GM19438 (cell line): Measurements from ENCODE around the gene RBMS2.

Experiments
- ATAC-seq: cut with Tn5 transposase; IDR thresholded peaks from one replicate; pipeline ENCODE4 v1.9.1; 2021; ENCODE audit warnings: low read depth; ENCODE audit not compliant: unreplicated experiment

RBMS2 gene

DNA sequence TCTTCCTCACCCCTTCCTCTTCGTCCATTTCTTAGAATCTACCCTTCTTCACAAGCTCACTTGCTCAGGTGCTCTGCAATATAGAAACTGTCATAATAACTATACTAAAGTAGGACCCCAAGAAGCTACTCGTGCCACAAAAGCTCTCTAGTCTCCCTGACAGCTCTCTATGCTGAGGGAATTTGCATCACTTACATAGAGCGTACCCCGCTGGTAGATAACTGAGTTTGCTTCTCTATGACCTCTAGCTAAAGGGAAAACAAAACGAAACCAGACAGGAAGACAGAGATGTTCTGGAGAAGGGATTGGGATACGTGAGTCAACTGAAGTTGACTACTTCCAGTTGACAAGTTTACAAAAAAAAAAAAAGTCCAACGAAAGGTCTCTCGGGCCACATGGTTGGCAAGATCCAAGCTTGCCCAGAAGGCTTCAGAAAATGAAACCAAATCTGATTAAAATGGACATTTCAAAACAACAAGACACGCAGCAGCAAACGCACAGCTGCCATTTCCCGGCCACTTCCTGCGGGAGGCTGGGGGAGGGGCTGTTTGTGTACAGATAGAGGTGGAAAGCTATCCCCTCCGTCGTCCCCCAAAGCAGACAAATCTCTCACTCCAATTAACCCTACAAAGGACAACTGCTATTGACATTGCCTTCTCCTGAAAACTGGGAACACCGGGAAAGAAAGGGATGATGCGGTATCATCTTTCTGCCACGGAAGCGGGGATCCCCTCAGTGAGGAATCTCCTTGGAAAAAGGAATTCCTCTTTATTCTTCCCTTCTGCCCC lies 107.2 kb downstream of the RBMS2 start:
- no peak for ATAC-seq

DNA sequence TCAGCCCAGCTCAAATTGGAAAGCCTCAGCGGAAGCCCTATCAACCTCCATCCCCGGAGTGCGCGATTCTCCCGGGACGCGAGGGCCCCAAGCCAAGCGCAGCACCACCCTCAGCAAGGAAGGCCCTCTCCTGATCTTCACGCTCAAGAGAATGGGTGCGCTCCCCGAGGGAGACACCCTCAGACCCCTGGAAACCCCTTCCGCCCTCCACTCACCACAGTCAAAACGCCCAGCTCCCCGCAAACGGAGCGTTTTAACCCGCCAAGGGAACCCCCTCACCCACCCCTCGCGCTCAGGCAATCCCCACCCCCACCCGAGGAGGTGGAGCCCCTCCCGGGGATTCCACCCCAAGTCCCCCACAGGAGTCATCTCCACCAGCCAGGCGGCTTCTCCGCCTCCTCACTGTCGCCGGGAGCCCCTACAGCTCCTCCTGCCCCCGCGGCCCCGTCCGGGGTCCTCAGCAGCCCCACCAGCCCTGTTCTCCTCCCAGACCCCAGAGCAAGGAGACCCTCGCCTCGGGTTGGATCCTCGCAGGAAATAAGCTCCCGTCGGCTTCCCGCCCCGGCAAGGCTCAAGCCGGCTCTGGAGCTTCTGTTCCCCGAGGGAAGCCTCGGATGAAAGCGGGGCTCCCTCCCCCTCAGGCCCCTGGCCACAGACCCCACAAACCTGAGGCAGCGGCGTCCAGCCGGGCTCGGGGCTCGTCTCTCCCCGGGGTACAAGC lies 108.0 kb downstream of the RBMS2 start:
- ATAC-seq, result peak; percentile 1

DNA sequence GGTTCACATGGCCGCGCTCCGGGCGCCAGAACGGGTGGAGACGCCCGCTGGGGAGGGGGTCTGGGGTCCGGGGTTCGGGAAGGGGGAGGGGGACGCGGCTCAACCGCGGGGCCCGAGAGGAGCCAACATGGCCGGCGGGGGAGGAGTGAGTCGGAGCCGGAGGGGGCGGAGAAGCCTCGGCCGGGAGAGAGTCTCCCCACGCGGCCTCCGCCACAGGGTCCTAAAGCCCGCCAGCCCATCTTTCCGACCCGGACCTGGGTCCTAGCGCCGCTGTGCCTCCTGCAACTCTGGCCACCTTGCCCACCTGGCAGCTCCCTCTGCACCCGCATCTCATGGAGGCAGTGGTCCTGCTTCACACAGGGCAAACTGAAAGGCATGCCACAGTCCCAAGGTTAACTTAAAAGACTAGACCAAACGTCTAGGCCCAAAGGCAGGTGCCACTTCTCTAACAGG lies 108.6 kb downstream of the RBMS2 start, which contains the start of gene BAZ2A:
Gene BAZ2A, minus strand, starts transcription at position 147 of the 453 bp plus-strand sequence. CDS start 12,796 bp downstream, outside the sequence.
- ATAC-seq, result peak; percentile 42

DNA sequence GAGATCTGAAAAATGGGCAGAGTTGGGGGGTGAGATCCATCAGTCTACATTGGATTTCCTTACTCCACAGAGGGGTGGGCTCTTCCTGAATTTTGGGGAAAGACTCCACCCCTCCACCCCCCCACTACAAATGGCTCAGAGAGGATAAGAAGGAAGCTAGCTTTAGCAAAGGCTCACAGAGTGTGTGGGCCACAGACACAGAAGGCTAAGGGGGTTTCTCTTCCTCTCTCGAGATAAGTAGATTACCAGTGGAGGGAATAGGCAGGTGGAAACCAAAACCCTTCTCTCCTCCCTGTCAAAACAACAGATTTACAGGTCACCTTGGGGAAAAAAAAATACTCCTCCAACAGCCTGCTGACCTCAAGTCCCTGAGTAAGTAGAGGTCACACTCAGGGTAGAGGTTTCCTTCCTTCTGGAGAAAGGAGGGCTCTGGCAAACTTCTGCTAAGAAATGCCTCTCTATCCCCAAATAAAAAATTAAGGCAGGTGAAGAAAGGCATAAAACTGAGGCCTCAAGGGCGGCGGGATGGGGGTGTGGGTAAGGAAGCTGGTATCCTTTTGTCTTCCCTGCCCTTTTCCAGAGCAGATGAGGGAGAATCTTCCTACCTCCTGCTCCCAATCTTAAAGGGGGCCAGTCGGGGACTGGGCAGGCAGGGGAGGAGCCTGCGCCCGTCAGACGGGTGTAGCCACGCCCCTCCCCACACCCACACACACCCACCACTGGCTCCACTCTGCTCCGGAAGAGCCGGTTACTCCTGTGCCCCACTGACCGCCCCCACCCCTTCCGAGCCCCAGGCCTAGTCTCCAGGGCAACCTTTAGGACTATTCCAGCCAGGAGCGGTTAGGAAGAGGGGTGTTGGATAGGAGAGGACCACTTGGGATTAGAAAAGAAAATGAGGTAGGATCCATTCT lies 110.4 kb downstream of the RBMS2 start:
- ATAC-seq, result peak; percentile 24

DNA sequence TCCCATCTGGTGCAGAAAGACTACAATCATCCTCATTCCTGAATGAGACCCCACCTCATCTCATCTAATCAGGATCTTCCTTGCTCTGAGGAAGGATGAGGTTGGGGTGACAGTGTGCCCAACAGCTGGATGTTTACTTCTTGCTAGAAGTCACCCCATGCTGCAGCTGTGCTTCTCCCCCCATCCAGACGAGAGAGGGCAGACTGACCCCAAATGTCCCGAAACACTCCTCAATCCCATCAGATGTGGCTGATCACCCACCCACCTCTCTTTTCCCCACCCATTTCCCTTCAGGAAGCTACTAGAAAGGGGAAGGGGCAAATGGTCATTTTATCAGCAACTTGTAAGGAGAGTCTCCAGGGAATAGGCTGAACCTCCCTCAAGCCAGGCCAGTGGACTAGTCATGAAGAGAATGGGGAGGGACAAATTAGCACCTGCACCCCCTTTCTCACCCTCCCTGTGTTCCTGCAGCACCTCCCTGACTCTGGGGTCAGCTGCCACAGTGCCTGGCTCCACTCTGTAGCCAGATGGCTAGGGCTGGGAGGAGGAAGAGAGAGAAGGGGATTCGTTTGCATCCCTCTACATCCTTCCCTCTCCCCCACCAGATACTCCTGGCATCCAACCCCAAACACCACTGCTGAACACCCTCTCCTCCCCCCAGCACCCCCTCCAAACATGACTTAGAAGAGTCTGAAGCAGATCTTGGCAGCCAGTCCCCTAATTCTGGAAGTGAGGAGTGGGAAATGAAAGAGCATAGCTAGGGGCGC lies 111.3 kb downstream of the RBMS2 start:
- ATAC-seq, result no peak

DNA sequence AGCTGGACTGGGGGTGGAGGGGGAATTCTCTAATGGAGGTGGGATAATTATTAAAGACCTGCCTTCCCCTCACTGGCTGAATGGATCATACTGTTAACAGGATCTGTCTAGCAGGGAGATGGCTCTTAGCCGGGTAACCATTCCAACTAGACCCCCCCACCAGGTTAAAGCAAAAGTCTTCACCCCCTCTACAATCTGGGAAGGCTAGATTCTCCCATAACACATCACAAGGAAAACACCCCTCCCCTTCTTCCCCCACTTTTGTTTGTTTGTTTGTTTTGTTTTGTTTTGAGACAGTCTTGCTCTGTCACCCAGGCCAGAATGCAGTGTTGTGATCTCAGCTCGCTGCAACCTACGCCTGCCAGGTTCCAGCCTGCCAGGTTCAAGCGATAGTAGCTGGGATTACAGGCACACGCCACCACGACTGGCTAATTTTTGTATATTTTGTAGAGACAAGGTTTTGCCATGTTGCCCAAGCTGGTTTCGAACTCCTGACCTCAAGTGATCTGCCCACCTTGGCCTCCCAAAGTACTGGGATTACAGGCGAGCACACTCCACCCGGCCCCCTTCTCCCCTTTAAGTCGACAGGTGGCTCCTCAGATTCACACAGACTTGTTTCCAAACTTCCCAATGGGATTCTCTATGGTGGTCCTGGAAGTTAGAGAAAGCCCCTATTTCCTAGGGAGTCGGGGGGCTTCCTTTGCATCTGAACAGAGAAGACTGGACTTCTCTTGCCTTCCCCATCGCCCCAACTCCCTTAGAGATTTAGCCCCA lies 112.0 kb downstream of the RBMS2 start:
- ATAC-seq, result no peak

DNA sequence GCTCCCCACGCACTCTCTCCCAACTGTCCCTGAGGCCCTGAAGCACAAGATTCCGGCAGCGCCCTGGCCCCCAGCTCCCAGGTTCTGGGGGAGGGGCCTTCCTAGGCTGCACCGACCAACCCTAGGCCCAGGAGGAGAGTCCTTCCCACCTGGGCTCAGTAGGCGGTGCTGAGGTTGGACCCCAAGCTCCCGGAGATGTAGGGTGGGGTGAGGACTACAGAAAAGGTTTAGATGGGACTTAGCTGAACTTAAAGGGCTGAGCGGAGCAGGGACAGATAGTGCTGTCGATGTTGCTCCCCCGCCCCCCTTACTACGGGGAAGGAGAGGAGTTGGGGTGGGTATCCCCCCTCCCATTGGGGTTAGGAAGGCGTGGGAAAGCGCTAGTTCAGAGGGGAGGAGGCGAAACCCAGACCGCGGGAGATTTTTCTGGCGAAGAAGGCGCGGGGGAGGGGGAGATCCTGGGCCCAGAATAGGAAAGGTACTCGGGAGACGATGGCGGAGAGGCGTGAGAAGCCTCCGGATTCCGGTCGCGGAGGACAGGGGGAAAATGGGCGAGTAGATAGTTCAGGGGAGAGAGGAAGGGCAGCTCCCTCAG lies 112.7 kb downstream of the RBMS2 start:
- no peak for ATAC-seq

DNA sequence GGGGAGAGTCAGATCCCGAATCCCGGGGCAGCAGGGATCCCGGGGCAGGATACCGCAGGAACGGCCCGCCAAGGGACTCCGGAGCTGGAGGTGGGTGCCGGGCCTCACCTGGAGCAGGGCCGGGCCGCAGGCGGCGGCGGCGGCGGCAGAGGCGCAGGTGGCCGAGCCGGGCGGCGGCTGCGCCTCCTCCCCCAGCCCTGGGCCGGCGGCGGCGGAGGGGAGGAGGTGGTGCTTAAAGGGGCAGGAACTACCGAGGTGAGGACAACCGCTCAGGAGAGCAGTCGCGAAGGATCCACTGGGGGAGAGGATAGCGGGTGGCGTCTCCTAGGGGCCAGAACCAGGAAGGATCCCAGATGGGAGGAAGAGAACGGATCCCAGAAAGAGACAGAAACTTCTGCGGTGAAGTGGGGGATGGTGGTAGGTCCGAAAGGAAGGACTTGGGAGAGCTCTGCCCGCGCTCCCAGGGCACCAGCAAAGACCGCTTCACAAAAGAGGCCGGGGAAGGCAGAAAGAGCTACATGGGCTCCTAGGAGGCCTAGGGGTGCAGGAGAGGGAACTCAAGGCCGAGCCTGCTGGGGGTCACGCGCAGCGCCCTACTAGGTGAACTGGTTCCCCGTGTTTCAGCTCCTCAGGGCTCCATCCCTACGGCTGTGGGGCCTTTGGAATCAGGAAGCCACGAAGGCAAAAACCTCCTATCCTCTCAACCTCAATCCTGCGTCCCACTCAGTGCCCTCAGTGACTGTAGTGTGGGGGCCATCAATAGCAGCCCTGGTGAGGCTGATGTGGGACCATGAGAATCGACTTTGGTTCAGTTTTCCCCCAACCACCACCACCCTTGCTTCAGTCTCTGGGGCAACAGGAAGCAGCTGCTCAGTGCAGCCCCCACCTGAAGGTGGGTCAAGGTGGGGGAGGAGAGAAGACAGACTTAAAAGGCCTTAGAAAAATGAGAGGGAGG lies 113.5 kb downstream of the RBMS2 start:
- ATAC-seq, result no peak

DNA sequence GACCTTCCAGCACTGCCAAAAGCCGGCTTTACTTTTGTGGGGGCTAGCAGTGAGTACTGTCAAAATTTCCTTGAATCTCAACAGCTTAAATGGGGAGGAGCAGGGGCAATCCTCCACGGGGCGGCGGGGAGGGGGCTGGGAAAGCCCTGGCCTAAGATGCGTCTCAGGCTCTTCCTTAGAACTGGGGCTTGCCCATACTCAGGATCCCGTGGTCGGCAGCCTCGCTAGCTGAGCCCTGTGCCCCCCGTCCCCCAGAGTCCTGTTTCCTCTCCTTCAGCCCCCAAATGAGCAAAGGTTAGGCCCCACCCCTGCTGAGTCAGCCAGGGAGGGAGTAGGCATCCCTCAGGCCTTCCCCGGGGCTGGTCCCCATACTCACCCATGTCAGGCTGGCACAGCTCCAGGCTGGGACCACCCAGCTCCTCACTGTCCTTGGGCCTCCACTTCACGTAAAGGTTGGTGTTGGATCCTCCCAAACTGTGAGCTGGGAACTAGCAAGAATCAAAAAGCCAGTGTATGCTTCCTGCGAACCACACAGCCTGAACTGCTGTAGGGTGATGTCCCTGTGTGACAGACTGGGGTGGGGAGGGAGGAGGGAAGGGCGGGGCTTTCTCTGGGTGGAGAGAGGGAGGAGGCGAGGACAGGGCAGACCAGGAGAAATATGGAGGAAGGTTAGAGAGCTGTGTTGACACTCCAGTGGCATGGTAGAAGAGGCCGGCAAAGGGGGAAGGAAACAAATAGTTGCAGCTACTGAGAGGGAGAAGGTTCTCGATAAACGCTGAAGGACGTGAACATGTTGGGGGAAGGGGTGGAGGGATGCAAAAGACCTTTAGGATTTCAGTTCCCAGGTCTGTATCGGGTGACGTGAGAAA lies 114.4 kb downstream of the RBMS2 start:
- peak; percentile 39 for ATAC-seq

DNA sequence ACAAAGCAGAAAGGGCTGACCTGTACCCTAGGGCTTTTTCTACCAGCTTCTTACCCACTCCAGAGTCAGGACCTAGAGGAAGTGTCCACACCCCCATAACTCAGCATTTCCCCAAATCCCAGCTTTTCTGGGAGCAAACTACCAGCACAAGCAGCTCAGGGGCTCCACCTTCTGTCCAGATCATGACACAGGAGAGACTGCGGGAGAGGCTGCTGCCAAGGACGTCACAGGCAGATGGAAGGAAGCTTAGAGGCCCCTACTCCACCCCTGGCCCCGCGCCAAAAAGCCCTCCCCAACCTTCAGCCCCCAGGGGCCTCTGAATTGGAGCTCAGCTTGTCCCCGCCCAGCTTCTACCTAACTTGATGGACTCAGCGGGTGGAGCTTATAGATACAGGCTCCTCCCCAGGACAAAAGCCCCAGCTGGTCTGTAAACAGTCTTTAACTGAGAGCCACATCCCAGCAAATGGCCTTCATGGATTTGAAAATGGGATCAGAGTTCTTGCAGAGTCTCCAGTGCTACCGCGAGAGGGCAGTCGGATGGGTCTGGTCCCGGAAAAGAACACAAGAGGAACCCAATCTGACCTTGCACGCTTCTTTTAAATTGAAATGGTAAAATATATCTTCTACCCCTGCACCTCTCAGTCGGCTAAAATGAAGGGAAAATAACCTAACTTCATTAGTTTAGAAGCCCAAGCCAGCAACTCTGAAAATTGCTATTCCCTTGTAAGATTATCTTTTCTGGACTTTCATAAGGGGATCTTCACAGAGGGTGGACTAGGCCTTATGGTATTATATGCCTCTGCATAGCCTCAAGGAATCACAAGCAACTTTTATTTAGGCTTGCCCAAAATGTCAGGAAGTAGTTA lies 115.3 kb downstream of the RBMS2 start:
- ATAC-seq, result peak; percentile 40

DNA sequence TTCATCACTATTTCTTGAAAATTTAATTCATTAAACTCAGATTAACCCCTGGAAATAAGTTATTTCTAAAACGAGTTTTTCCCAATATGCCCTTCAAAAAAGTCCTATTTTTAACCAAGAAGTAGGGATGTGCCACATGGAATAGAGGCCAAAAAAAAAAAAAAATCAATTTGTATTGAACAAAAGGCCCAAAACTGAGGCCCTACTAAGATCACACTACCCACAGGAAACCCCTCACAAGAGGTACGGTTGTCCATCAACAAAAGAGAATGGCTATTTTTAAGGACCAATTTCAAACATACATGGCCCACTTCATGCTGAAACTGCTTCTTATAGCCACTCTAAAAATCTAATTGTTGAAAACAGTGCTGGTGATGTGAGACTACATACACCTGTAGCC lies 116.0 kb downstream of the RBMS2 start:
- no peak for ATAC-seq

DNA sequence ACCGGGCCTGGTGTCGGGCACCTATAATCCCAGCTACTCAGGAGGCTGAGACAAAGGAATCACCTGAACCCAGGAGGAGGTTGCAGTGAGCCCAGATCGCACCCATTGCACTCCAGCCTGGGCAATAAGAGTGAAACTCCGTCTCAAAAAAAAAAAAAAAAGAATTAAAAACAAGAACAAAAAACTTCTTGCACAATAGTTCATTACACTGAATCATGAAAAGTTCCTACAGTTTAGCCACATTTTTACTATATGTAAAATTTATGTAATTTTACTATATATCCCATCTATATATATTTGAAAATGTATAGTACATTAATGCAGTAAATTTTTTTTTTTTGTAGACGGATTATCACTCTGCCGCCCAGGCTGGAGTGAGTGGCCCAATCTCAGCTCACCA lies 119.6 kb downstream of the RBMS2 start:
- no peak for ATAC-seq

DNA sequence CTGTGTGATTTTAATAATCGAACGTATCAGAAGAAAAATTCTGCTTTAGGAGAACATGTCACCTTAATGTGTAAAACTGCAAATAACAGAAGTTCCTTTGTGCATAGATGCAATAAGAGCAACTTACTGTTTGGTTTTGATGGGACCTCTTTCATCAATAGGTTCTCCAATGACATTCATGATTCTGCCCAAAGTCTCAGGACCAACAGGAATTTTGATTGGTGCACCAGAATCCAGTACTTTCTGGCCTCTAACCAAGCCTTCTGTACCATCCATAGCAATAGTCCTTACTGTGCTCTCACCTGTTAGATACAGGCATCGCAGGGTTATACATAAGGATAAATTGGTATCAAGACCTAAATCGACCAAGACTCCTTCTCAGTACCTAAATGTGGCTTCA lies 123.0 kb downstream of the RBMS2 start:
- no peak for ATAC-seq

DNA sequence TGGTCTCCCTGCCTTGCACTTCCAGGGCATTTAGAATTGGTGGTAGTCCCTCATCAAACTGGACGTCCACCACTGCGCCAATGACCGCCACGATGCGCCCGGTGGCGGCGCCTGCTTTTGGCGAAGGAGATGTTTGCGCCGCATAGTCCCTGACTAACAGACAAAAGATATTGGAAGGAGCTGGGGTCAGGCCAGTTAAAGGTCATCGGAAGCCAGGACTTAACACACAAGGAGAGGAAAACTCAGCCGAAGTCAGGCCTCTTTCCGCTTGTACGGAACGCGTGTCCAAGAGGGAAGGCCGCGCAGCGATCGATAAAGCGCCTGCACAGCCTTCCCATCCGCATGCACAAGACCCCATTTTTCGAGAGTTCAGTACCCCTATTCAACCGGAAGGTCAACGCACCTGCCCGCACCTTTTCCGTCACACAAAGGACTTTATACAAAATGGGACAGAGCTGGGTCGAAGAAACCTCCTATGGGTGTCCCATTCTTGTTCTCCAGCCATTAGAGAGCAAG lies 123.6 kb downstream of the RBMS2 start:
- ATAC-seq, result no peak
